ENCODE results near the gene HPS3. TPM values are rescaled to one million over a fixed set of nuclear protein-coding genes. Genes with fewer than 3 reads are reported as not detected.
"Not testable (repeated sequence)": the region's sequence is repeated elsewhere in the genome, so short reads cannot be mapped to it uniquely, and the experiment has no call there.

Gene HPS3, protein sequence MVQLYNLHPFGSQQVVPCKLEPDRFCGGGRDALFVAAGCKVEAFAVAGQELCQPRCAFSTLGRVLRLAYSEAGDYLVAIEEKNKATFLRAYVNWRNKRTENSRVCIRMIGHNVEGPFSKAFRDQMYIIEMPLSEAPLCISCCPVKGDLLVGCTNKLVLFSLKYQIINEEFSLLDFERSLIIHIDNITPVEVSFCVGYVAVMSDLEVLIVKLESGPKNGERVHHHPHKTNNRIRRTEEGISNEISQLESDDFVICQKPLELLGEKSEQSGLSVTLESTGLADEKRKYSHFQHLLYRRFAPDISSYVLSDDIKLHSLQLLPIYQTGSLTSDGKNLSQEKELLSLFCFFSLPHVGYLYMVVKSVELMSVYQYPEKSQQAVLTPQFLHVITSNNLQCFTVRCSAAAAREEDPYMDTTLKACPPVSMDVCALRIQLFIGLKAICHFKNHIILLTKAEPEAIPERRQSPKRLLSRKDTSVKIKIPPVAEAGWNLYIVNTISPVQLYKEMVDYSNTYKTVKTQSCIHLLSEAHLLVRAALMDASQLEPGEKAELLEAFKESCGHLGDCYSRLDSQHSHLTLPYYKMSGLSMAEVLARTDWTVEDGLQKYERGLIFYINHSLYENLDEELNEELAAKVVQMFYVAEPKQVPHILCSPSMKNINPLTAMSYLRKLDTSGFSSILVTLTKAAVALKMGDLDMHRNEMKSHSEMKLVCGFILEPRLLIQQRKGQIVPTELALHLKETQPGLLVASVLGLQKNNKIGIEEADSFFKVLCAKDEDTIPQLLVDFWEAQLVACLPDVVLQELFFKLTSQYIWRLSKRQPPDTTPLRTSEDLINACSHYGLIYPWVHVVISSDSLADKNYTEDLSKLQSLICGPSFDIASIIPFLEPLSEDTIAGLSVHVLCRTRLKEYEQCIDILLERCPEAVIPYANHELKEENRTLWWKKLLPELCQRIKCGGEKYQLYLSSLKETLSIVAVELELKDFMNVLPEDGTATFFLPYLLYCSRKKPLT
- 39.3 and 42.0 TPM in 2 replicates for total RNA-seq (2014; rRNA removed; shearing (Covaris generic))

DNA sequence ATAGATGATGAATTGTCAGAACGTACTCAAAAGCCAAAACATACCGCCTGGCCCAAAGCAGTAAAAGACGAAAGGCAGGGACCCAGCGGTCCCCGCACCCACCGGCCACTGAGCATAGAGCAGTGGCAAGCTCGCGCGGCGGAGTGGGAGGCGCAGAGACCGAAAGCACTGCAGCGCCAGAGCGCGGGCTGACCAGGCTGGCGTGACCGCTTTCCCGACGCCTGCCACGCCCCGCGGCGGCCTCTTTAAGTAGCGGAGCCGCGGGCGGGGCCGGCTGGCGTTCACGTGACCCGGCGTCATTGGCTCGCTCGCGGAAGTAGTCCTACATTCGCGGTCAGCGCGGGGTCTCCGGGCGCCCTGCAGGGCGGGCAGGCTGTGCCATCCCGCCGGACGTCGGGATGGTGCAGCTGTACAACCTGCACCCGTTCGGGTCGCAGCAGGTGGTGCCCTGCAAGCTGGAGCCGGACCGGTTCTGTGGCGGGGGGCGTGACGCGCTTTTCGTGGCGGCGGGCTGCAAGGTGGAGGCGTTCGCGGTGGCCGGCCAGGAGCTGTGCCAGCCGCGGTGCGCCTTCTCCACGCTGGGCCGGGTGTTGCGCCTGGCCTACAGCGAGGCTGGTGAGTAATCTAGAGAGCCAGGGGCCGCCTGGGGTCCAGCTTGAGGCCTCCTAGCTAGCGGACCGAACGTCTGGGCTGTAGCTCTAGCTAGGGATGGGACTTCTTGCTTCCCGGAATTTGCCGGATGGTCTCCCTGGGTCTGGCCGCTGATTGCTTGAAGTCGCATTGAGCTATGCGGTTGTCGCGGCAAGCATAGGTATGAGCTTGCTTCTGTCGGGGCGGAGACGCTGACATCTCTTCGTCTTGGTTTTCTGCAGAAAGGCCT lies at the start of gene HPS3:
HPS3 (plus strand) TSS at position 313 of the 880 bp plus-strand sequence; CDS start at position 399, 86 bp downstream.
- peak; percentile 86 for DNase-seq (ENCODE audit: low spot score)

DNA sequence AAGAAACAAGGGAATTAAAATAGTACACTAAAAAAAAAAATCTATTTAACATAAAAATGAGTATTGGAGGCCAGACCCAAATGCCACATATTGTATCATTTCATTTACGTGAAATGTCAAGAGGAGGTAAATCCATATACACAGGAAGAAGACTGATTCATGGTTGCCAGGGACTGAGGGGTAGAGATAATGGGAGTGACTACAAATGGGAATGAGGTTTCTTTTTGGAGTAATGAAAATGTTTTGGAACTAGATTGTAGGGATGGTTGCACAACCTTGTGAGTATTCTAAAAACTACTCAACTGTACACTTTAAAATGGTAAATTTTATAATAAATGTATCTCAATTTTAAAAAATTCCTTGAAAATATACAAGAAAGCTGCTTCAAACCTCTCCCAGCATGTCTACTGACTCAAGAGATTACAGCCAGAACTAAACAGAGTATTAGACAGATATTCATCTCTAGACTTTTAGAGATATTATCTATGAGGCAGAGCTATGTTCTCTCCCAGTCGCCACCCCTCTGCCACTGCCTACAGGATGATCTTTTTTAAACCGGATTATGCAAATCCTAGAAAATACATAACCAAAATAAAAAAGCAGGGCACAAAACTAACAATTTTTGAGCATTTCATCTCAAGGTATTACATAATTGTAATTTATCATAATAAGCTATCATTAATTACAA lies 49.3 kb upstream of the HPS3 start:
- DNase-seq (ENCODE audit: low spot score): no peak

- DNase-seq (ENCODE audit: low spot score): no peak
These were observed 48.7 kb upstream of the HPS3 start for GRCh38 chr3:149080699-149081091.

GRCh38 chr3:149081772-149082171 lies 47.7 kb upstream of the HPS3 start:
- no peak for DNase-seq (ENCODE audit: low spot score)

DNA sequence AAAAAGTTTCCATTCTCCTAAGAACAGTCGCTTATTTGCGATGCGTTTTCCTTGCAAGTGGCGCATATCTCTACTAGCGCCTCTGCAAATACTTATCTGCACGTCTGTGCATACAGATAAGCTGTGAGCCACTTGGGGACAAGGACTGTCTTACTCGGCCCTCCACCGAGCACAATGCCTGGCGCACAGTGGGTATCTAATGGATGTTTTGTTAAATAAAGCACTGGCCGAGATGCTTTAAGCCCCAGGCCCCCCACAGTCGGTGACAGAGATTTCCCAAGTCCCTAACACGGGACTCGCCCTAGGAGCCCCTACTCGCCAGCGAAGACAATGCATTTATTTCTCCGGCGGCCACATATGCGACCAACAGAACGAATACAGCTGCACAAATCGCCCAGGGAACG lies 43.6 kb upstream of the HPS3 start:
- peak; percentile 36 for DNase-seq (ENCODE audit: low spot score)

GRCh38 chr3:149086232-149086988 lies 43.0 kb upstream of the HPS3 start, which contains the start of gene HLTF:
Gene HLTF (minus strand): TSS chr3:149086533. CDS start chr3:149086336, 197 bp downstream.
- peak; percentile 97 for DNase-seq (ENCODE audit: low spot score)

DNA sequence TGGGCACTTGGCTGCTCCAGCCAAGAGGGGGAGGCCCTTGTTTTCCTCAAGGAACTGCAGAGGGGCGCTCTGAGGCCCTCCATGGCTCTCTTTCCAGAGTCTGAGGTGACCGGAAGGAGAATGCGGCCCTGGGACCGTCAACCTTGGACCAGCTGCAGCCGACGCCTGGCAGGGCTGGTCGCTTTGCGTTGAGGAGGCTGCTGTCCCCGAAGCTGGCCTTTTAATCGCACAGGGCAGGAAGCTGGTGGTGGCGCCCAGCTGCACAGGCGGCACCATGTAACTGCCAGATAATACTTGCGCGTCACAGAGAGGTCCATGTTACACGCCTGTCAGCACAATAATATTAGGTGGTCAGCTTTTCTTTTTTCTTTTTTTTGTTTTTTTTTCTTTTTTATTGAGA lies 42.2 kb upstream of the HPS3 start:
- DNase-seq (ENCODE audit: low spot score): no peak

GRCh38 chr3:149089395-149089794 lies 40.0 kb upstream of the HPS3 start:
- no peak for DNase-seq (ENCODE audit: low spot score)

GRCh38 chr3:149090461-149090860 lies 39.0 kb upstream of the HPS3 start:
- no peak for DNase-seq (ENCODE audit: low spot score)

- DNase-seq (ENCODE audit: low spot score): no peak
These were observed 38.5 kb upstream of the HPS3 start for GRCh38 chr3:149090907-149091306.

DNA sequence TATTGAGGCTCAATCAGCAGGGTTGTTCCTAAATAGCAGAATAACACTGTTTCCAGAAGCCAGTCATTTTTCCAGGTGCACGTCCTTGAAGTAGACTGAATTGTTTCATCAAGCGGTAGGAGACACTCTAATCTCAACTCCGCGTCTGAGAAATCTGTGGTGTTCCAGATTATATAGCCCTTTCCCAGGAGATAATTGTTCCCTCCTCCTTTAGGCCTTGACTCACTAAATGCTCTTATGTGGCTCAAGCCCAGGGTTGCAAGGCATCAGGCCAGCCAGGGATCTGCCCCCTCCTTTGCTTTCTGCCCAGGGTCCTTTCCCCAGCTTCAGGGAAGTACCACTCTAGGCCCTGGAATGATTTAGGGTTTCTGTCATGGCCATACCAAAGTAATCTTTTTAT lies 37.5 kb upstream of the HPS3 start:
- no peak for DNase-seq (ENCODE audit: low spot score)

- no peak for DNase-seq (ENCODE audit: low spot score)
These were observed 34.0 kb upstream of the HPS3 start for GRCh38 chr3:149095487-149095886.

GRCh38 chr3:149097987-149098386 lies 31.5 kb upstream of the HPS3 start:
- DNase-seq (ENCODE audit: low spot score): not testable (repeated sequence)

DNA sequence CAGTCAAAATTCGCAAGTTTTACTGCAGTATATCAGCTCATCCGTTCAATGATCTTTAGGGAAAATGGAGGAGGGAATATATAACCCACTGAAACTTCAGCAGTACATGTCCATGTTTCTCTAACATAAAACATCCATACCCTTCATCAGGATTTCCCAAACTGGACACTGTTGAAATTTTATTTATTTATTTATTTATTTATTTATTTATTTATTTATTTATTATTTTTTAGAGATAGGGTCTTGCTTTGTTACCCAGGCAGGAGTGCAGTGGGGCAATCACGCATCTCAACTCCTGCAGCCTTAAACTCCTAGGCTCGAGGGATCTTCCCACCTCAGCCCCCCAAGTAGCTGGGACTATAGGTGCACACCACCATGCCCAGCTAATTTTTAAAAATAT lies 28.3 kb upstream of the HPS3 start:
- DNase-seq (ENCODE audit: low spot score): no peak

GRCh38 chr3:149101641-149102040 lies 27.8 kb upstream of the HPS3 start:
- no peak for DNase-seq (ENCODE audit: low spot score)

- DNase-seq (ENCODE audit: low spot score): no peak
These were observed 25.0 kb upstream of the HPS3 start for GRCh38 chr3:149104484-149104883.

DNA sequence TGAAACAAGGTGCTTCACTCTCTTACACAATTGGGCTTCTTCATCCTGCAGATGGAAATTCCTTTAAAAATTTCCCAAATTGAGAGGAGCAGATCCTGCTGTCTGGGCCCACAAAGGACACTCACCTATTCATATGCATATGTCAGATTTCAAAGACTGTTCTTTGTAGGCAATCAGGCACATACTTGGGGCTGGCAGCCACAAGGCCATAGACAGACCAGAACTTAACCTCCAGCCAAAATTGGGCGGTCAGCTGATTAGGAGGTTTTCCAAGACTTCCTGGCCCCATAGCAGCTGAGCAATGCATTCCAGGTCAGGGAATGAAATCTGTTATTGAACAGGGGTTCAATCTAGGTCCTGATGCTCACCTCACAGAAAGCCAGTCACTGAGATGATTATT lies 15.0 kb upstream of the HPS3 start:
- DNase-seq (ENCODE audit: low spot score): no peak

- DNase-seq (ENCODE audit: low spot score): no peak
These were observed 14.3 kb upstream of the HPS3 start for GRCh38 chr3:149115114-149115513.

GRCh38 chr3:149118724-149119123 lies 10.7 kb upstream of the HPS3 start:
- DNase-seq (ENCODE audit: low spot score): no peak

GRCh38 chr3:149119466-149119865 lies 10.0 kb upstream of the HPS3 start:
- no peak for DNase-seq (ENCODE audit: low spot score)
